Astrocyte of the hippocampus (primary cell): ENCODE measurements around the gene SLC9A9.
A peak's percentile ranks its signal among the peaks of the same experiment; 100 is the strongest.

Source experiments
- DNase-seq: peaks from one replicate; pipeline ENCODE4 v3.0.0; 2011; ENCODE audit warnings: low read depth, low spot score

Gene SLC9A9

DNA sequence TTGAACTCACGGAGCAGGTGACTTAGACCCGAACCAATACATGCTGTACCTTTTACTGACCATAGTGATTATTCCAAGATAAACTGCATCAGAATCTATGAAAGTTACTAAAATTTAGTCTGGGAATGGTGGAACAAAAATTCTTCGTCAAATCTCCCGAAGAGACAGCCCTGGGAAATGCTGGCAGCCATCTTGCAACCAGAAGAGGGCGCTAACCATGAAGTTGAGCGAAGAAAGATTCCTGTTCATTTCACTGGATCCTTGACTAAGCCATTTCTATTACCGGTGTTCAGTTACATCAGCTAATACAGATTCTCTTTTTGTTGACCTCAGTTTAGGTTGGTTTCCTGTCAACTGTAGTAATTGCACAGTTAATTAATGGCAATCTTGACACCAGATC lies 199.6 kb downstream of the SLC9A9 start:
- DNase-seq, result no peak

DNA sequence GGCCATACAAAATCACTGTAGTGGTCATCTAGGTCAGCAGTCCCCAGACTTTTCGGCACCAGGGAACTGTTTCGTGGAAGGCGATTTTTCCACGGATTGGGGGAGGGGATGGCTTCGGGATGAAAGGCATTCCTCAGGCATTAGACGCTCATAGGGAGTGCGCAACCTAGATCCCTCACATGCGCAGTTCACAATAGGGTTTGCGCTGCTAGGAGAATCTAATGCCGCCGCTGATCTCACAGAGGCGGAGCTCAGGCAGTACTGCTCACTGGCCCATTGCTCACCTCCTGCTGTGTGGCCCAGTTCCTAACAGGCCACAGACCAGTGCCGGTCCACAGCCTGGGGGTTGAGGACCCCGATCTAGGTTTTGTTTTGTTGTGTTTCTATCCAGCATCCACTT lies 200.1 kb downstream of the SLC9A9 start:
- no peak for DNase-seq

DNA sequence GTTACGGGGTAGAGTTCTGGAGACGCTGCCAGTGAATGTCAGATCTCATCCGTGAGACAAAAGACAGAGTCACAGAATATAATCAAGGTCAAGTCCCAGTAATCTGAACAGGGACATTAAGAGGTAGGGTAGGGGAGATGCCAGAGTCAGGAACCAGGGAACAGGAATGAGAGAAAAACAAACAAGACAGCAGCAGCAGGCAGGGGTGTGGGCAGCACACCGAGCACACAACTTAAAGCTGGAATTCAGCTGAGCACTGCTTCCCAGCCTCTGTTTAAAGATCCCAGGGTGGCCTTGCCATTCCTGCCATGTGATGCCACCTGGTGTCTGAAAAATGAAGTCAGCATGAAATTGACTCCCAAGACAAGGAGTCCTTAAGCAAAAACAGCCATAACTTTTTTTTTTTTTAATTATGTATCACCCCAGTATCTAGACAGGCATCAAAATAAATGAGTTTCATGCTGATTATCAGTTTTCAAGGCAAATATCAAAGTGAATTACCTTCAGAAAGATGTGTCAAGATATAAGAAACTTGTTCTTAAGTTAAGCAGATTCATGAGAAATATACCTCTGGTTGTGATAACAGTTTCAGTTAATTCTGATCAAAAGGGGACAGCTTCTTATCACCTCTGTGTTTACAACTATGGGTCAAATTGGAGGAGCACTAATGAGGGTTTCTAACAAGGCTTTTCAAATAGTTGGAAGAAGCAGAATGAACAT lies 203.7 kb downstream of the SLC9A9 start:
- DNase-seq, result peak; percentile 92

DNA sequence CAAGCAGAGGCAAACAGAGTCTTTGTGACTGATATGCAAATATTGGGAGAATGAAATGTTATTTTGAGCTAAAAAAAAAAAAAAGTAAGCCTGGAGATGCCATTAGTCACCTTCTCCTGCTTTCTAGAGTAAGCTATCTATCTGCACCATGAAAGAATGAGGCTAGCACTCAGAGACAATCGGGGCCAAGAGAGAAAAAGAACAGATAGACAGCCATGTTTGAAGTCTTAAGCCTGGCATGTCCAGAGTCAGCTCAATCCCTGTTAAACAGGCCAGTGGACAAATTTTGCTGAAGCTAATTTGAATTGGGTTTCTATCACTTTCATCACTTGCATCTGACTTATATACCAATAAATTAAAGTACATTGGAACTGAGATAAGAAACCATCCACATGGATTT lies 204.4 kb downstream of the SLC9A9 start:
- no peak for DNase-seq

DNA sequence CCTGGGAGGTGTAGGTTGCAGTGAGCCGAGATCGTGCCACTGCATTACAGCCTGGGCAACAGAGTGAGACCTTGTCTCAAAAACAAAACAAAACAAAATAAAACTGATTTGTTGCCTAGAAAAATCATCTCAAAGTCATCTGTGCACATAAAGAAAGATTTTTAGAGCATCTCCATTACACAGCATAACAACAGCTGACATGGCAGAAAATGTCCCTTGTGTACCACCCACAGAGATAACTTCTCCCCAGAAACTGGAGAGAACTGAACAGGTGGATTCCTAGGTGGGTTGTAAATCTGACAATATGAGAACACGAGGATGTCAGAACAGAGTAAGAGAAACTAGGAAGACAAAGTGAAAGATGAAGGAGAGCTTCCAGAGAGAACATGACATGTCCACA lies 207.5 kb downstream of the SLC9A9 start:
- DNase-seq, result no peak

DNA sequence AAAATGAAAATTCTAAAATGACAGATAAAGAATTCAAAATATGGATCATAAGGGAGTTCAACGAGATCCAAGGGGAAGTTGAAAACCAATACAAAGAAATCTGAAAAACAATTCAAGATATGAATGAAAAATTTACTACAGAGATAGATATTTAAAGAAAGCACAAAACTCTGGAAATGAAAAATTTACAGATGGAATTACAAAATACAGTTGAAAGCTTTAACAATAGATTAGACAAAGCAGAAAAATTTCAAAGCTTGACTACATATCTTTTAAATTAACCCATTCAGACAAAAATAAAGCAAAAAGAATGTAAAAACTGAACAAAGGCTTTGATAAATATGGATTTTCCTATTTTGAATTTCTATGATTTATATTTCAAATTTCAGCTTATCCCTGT lies 211.1 kb downstream of the SLC9A9 start:
- no peak for DNase-seq

DNA sequence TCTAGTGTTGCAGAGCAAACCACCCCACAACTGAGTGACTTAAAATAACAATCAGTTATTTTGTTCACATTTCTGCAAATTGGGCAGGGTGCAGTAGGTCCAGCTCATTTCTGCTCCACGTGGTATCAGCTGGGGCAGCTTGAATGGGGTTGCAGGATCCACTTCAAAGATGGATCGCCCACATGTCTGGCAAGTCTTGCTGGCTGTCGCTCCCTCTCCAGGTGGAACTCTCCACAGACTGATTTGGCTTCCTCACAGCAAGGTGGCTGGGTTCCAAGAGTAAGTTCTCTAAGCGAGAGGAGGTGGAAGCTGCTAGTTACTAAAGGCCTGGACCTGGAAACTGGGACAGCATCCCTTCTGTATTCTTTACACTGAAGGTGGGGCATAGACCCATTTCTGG lies 213.3 kb downstream of the SLC9A9 start:
- DNase-seq, result no peak

DNA sequence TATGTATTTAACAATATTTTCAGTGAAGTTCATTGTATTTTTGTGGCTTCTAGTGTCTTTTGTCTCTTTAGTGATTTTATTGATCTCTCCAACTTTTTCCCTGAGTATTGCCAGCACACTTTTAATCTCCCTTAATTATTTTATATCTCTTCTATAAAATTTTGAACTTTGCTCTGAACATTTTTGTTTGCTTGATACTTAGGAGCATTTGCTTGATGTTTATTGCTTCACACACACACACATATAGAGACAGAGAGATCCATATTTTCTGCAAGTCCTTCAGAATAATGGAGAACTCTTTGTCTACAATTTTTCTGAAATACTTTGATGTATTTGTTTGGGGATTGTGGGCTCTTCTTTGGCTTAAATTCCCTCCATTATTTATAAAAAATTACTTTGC lies 213.8 kb downstream of the SLC9A9 start:
- no peak for DNase-seq

DNA sequence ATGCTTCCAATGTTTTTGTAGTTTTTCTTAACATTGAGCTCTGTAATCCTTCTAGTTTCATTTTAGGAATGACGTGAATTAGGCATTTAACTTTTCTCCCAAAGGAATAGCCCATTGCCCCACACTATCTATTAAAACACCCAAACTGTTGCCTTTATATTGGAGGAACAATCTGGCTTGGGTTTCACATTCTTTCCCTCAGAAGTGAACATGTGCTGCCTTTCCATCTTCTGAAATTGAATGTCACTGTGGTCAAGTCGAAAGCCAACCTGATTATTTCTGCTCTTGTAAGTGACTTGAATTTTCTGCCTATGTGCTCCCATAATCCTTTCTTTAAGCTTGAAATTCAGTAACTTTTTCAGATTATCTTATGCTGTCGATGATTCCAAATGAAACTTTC lies 214.5 kb downstream of the SLC9A9 start:
- no peak for DNase-seq

DNA sequence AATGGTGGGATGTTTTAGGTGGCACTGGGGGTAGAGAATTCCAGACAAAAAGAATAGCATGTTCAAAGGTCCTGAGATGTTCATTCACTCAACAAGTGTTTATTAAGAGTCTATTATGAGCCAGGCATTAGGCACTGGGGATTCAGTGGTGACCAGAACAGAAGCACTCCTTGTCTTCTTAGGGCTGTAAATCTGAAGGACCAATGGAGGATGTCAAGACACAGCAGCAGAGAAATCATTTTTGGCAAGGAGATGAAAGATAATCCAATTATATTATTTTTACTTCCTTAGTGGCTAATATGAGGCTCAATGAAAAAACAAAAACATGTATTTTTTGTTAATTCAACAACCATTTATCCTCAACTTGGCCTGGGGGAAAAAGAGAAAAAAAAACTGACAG lies 218.5 kb downstream of the SLC9A9 start:
- no peak for DNase-seq

DNA sequence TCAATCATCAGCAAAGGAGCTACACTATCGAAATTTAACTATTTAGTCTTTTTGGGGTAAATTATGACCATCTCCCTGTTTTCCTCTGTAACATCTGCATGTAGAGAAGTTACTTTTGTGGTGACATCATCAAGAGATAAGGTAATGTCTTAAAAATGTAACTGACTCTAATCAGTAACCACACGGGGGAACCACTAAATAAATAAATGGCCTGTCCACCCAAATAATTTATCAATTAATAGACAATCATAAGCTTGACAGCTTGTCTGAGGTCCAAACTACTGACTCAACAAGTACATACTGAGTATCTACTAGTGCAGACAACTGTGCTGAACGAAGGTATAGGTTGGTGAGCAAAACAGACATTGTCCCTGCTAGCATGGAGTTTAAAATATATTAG lies 219.3 kb downstream of the SLC9A9 start:
- DNase-seq, result no peak

DNA sequence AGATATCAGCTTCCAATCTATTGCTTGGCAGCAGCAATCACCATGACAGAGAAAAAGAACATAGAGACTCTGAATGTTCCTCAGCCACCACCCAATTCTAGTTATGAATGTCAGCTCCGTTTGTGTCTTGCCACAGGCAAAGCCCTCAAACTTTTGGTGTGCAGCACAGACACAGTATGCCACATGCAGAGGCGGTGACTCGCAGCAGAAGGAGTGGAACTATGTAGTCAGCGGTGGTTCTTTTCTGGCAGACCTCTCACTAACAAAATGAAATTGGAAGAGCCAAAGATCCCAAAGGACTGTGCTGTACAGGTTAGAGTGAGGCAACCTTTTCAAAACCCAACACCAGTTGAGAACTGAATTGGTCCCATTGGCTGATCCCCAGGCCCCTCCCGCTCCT lies 220.9 kb downstream of the SLC9A9 start:
- peak; percentile 53 for DNase-seq

DNA sequence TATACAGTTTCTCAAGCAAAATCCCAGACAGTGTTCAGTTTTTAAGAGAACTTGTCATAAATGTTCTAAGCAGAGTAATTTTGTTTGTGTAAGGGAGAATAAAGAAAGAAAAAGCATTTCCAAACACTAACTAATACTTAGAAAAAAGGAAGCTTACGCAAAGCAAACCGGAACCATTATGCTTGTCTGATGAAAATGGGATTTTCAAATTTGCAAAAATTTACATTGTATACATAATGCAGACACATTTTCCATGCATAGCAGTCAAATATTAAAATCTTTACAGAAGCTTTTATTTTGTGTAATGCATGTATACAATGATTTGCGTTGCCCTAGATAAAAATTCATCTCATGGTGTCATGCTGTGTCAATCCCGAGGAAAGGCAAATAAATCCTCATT lies 229.0 kb downstream of the SLC9A9 start:
- no peak for DNase-seq

DNA sequence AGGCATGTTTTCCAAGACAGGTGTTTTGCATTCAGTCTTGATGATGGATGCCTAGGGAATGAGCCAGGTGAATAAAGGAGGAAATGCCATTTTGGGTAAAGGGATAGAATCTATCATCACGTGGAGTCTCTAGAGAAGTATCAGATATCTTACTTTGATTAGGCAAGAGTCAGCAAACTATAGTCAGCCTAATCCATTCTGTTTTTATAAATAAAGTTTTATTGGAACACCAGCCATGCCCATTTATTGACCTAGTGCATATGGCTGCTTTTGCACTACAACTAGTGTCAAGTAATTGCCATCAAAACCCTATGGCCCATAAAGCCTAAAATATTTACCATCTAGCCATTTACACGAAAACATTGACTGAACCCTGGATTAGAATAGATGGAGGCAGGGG lies 231.2 kb downstream of the SLC9A9 start:
- no peak for DNase-seq

DNA sequence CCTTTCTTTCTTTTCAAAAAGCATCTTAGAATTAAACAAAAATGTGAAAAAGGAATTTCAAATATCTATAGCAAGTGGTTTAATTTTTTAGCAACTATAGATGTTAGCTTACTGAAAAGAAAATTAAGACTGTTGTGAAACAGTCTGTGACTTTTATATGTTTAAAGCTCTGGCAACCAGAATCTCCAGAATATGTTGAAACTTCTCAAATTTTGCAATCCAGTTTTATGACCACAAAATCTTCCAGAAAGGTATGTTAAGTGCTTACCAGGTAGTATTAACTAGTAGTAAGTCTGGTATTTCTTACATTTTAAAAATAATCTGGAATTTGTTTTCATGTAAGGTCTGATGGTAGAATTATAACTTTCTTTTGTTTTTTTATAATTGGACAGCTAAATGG lies 235.0 kb downstream of the SLC9A9 start:
- DNase-seq, result no peak

DNA sequence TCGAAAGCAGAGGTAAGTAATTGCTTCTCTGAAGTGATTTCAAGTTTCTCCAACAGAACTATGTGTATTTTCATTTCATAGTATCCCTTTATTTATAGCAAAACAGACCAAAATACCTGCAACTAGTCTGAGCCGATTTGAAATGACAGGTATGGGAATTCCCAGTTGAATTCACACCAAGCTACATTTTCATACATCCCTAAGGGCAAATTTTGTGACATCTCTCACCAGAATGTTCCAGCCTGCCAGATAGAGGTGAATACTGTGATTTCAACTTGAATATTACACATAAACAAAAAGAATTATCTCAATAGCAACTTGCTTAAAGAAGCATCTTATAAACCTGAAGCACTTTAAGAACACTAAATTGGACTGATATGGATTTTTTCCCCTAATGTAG lies 235.7 kb downstream of the SLC9A9 start:
- DNase-seq, result no peak

DNA sequence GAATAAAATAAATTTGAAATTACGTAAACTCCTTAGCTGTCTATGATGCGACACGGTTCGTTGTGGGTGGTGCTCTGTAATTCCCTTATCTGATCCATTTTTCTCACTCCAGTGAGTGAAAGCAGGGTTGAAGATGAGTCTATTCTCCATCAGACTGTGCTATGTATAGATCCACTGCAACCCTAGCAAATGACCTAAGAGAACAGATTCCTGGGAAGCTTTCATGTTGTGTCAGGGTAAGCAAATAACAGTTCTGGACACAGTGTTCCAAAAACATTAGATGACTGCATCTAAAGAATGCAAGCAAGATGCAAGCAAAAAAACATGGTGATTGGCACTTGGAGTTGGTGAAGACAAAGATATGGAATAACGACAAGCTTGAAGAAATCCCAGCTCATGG lies 239.3 kb downstream of the SLC9A9 start:
- peak; percentile 72 for DNase-seq

DNA sequence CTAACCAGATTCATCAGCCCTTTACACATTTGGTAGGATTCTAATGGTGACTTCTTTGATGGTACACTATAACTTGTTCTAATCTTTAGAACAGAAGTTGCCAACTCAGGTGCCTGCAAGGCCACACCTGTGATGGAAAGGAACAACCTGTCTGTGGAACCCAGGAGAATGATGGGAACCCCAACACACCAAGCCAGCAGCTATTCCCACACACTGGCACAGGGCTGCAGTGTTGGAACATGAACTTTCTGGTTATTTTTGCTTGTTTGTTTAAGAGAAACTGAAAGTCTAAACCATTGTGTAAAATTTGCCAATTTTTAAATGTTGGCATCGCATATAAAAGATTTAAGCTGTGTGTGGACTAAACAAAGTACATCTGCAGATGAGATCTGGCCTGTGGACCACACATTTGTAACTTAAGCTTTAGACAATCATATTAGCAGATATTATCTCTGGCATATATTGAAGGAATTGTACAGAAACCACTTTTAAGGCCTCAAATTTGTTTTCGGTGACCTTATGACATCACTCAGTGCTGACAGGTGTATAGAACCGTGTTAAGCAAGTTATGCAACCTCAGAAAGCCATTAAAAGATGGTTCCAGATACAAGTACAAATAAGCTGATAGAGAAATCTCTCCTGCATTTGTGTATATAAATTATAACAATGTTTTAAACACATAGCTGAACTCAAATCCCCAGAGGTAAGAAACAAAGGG lies 242.9 kb downstream of the SLC9A9 start:
- no peak for DNase-seq

DNA sequence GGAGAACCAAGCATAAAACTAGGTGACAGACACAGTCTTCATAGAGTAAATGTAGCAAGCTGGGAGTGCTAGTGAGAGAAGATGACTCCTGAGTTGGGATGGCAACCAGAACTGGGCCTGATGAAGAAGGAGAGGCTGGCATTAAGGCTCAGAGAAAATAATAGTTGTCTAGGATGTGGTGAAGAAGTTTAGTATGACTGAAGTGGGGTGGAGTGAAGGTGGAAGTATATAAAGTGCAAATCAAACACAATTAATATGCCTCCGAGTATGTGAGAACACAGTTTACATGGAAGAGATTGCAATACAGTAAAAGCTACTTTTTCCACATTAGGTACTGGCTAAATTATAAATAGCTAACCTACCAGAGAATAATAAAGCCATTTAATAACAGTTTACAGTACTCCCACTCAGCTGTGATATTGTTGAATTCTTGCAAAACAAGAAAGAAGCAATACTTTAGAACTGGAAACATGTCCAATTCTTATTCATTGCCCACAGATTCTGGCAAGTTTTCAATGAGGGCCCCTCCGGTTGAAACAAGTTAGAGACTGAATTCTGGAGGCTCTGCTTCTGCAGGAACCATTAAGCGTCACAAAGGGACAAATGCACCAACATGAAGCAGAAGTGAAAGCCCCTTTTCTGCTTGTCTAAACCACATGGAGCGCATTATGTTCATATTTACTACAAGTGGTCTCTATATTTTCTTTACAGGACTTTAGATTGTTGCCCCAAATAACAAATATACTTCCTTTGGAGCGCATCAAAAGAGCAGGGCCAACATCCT lies 243.7 kb downstream of the SLC9A9 start:
- DNase-seq, result no peak

DNA sequence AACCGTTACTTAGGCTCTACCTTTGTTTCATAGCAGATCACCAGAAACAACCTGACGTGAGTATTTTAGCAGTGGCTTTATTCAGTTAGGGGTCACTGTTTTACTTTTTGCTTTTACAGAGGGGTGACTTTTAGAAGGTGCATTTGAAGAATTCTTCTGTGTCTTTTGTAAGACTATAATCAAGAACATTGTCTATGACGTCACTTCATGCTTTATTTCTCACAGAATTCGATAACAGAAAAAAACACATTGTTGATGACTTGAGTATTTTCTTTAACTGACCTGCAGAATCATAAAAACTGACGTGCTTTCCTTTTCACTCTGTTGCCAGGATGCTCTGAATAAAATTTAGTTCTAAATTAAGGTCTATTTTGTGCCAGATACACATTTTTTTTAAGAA lies 244.5 kb downstream of the SLC9A9 start:
- no peak for DNase-seq

DNA sequence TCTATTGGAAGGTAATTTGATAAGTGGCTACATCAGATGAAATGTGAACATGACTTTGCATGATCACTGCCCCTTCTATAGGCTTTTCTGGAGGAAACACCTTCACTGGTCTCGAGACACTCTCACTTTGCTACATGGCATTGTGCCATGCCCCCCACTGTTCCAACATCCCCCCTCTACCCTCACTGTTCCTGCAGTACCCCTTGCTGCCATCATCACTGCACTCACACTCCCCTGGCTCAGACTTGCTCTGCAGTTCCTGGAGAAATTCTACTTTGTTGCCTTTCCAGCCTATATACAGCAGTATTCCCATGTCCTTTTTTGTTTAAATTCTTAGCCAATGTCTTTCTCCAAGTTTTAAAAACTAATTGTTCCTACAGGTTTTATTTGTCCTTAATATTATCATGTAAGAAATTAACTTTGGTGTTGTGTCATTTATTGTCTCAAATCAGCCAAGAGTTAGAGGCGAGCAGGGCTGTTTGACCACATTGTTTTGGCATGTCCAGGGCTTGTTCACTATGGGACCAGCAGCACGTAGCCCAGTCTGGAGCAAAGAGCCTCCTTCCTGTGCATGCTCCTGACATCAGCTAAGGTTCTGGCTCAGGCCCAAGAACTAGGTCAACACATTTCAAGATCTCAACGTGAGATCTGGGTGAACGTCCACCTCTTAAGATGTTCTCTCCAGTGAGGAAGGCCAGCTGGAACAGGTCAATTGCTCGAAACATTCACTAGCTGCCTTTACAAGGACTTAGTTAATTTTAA lies 246.4 kb downstream of the SLC9A9 start:
- peak; percentile 54 for DNase-seq
